A549 treated with AZD9567 at 1 μM for 4 hours (cell line): ENCODE measurements around the gene PGAM2. TPM values are rescaled to one million over a fixed set of nuclear protein-coding genes. Genes with fewer than 3 reads are reported as not detected.

ENCODE experiments used
- total RNA-seq: library from RNA; stranded (reverse); fragments of 200-300 nt; extraction: Qiagen RNA extraction; gene quantifications from 5 replicates; pipeline ENCODE4 v1.2.3, GENCODE V29; 2022; ENCODE audit not compliant: insufficient read depth

PGAM2 gene
- not detected in 5 replicates for total RNA-seq

DNA sequence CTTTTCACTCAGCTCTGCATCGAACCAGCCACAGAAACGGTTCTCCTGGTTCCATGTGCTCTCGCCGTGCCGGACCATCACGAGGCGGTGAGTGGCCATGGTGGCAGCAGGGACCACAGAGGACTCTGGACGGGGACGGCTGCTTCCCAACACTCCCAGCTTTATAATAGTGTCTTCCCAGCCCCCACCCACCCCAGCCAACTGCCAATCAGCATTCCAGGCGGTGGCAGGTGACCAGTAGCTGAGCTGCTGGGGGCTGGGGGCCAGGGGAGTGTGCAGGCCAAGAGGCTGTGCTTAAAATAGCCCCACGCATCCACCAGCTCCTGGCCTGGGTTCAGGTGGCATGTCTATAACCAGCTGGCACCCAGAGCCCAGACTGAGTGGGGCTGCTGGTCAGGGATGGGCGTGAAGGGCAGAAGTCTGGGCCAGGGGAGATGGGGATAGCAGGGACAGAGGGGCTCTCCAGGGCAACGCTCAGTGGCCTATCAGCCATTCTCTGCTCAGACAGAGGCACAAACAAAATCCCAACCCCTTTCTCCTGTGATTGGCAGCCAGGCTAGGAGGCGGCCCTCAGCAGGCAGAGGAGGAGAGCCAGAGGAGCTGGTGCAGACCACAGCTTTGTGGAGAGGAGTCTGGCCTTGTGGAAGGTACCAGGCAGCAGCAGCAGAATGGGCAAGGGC lies at the start of gene PGAM2:
Gene PGAM2, minus strand, starts transcription at position 137 of the 680 bp plus-strand sequence. Its CDS starts 38 bp downstream, at position 99.

DNA sequence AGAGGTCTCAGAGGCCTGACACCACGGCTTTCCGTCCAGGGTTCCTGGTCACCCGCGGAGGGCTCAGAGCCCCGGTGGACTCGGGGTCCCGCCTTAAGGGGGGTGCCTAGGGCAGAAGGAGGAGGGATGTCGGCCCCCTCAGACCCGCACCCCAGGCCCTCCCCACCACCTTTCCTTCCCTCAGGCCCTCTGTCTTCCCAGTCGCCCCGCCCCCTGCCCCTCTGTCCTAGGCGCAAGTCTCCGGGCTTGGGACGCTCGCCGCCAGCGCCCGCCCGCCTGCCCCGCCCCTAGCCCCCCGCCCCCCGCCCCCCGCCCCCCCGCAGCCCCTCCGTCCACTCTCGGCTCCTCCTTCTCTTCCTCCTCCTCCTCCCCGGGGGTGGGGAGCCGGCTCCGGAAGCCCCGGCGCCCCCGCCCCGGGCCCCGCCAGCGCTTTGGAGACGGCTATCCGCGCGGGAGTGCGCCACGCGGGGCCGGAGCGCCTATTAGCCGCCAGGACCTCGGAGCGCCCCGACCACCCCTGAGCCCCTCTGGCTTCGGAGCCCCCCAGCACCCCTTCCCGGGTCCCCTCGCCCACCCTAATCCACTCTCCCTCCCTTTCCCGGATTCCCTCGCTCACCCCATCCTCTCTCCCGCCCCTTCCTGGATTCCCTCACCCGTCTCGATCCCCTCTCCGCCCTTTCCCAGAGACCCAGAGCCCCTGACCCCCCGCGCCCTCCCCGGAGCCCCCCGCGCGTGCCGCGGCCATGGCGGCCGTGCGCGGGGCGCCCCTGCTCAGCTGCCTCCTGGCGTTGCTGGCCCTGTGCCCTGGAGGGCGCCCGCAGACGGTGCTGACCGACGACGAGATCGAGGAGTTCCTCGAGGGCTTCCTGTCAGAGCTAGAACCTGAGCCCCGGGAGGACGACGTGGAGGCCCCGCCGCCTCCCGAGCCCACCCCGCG lies 38.8 kb upstream of the PGAM2 start, which contains the start of gene AEBP1:
Gene AEBP1, plus strand, starts transcription at position 423 of the 937 bp plus-strand sequence. Its CDS starts 321 bp downstream, at position 744.

DNA sequence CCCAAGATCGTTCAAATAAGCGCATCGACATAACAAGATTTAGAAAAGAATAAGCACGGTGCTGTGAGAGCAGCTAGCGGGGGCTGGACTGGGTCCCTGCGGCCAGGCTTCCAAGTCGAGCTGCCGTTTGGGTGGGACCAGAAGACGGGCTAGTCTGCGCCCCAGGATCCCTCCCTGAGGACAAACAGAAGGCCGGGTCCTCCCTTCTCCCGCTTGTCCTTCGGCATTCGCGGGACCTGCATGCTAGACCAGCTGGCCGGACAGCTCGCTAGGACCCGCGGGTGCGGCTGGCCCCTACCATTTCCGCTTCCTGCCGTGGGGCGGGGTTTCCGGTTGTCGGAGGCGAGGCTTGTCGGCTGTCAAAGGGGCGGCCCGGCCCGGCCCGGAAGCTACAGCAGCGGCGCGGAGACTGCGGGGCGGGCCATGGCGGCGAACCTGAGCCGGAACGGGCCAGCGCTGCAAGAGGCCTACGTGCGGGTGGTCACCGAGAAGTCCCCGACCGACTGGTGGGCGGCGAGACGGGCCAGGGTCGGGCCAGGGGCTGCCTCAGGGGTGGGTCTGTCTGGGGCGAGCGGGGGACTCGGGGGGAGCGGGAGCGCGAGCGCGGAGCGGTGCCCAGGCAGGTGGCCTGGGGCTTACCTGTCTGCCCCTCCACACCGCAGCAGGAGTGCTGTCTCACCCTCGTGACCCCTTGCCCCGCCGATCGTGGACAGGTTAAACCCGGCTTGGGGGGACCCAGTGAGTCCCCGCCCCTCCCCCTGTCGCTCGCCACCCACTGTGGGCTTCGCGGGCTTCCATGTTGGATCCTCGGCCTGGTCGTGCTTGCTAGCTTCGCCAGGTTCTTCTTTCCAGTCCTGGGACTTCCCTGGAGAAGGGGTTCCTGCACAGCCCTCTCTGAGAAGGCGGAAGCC lies 20.8 kb downstream of the PGAM2 start, which contains the start of gene DBNL:
Gene DBNL, plus strand, starts transcription at position 388 of the 911 bp plus-strand sequence. Its CDS starts 36 bp downstream, at position 424.

Other genes starting within 250 kb of the PGAM2 start
- gene MRPS24, start 196.1 kb downstream of the PGAM2 start, total RNA-seq: 249 to 260 TPM (median 259 TPM) in 5 replicates
- 25.8 to 31.1 TPM (median 26.8 TPM) in 5 replicates for gene URGCP, start 159.0 kb downstream of the PGAM2 start, total RNA-seq
- 5.0 to 12.4 TPM (median 10.7 TPM) in 5 replicates for gene UBE2D4, start 139.1 kb downstream of the PGAM2 start, total RNA-seq
- gene SPDYE1, start 67.7 kb downstream of the PGAM2 start, total RNA-seq: 0.02 TPM in 1 of 5 replicates, not detected in the others
- gene DBNL, start 20.9 kb downstream of the PGAM2 start, total RNA-seq: 58.4 to 73.4 TPM (median 68.0 TPM) in 5 replicates
- gene POLM, start 17.0 kb upstream of the PGAM2 start, total RNA-seq: 6.0 to 13.0 TPM (median 7.7 TPM) in 5 replicates
- gene AEBP1, start 38.8 kb upstream of the PGAM2 start, total RNA-seq: 0.05 to 0.10 TPM in 2 of 5 replicates, not detected in the others
- gene POLD2, start 58.0 kb upstream of the PGAM2 start, total RNA-seq: 156 to 175 TPM (median 174 TPM) in 5 replicates
- gene MYL7, start 75.8 kb upstream of the PGAM2 start, total RNA-seq: not detected in 5 replicates
- gene GCK, start 123.9 kb upstream of the PGAM2 start, total RNA-seq: not detected in 5 replicates
- gene YKT6, start 135.4 kb upstream of the PGAM2 start, total RNA-seq: 116 to 132 TPM (median 124 TPM) in 5 replicates